HepG2 (cell line): ENCODE measurements around the gene DDX4. TPM values are rescaled to one million over a fixed set of nuclear protein-coding genes. Genes with fewer than 3 reads are reported as not detected.

ENCODE experiments used
- ATAC-seq: fragments of 200-7000 bp; cut with Tn5 transposase; 3 replicates; pipeline ENCODE4 v1.9.1; 2020; ENCODE audit warnings: mild to moderate bottlenecking, moderate library complexity
- BruUV-seq: library from RNA; stranded (reverse); fragments of 400-500 nt; replicated peaks from 2 replicates; lab custom pipeline; 2021; lab: Mats Ljungman, UMichigan
- CTCF ChIA-PET: fragments of 300-600 bp; formaldehyde crosslinking; extraction: SDS; loops from one replicate; lab custom pipeline; 2021; ENCODE audit warnings: low total read pairs, inconsistent platforms, low intra/inter-chr PET ratio; lab: Yijun Ruan, JAX
- POLR2A ChIA-PET: fragments of 350-600 bp; sonication (Branson Sonifier 250); formaldehyde crosslinking; loops from one replicate; lab custom pipeline; 2020; ENCODE audit warnings: antibody characterized with exemption, inconsistent platforms; lab: Yijun Ruan, JAX
- DNase-seq: peaks from one replicate; pipeline ENCODE4 v3.0.0-alpha.2; 2015; ENCODE audit warnings: low spot score
- FAIRE-seq: peaks from 3 replicates; lab custom pipeline; 2011; peaks lifted over from hg19 to GRCh38; lab: Jason Lieb, UNC
- H2AFZ ChIP-seq: one replicate; pipeline ENCODE4 v1.6.1; 2011; ENCODE audit warnings: low read length, inconsistent platforms
- H3K27ac ChIP-seq: fragments of 300-600 bp; 3 replicates; pipeline ENCODE4 v1.8.0; 2011; ENCODE audit warnings: mixed run types, mild to moderate bottlenecking, mixed read lengths, low read length, inconsistent platforms; ENCODE audit not compliant: insufficient read depth; ENCODE audit errors: extremely low read length
- H3K27me3 ChIP-seq, 2 experiments: fragments of 200-600 bp in 1 of 2; 2 replicates in 1 of 2; 3 replicates in 1 of 2; pipeline versions ENCODE4 v1.6.0 to v1.8.0; 2011; ENCODE audit warnings: low read length in 2 of 2, mild to moderate bottlenecking in 2 of 2, moderate library complexity in 2 of 2, inconsistent platforms in 1 of 2; ENCODE audit not compliant: insufficient read depth in 2 of 2, control insufficient read depth in 1 of 2
- H3K36me3 ChIP-seq, 2 experiments: fragments of 200-600 bp in 1 of 2; replicated peaks in 1 of 2; 2 replicates in 1 of 2; 3 replicates in 1 of 2; pipeline versions ENCODE4 v1.5.1 to v1.8.0; 2011; ENCODE audit warnings: low read length in 2 of 2, inconsistent platforms in 1 of 2; ENCODE audit not compliant: insufficient read depth in 2 of 2, control insufficient read depth in 1 of 2
- H3K4me1 ChIP-seq: 2 replicates; pipeline ENCODE4 v1.5.1; 2012; ENCODE audit warnings: low read length, inconsistent platforms; ENCODE audit not compliant: insufficient read depth
- H3K4me2 ChIP-seq: 2 replicates; pipeline ENCODE4 v1.6.0; 2011; ENCODE audit warnings: low read depth, low read length, inconsistent platforms
- H3K4me3 ChIP-seq, 3 experiments: fragments of 200-600 bp in 1 of 3; sonication (generic), shearing (Covaris generic) in 1 of 3; replicated peaks in 1 of 3; 2 replicates each; pipeline ENCODE4 v1.5.1; 2011 to 2016; ENCODE audit warnings: low read length in 3 of 3, inconsistent platforms in 2 of 3, low read depth in 2 of 3, mild to moderate bottlenecking in 2 of 3, control low read depth in 1 of 3, mixed read lengths in 1 of 3; ENCODE audit not compliant: insufficient read depth in 1 of 3
- H3K79me2 ChIP-seq: one replicate; pipeline ENCODE4 v1.6.1; 2011; ENCODE audit warnings: low read length, inconsistent platforms; ENCODE audit not compliant: insufficient read depth
- H3K9ac ChIP-seq: 2 replicates; pipeline ENCODE4 v1.6.0; 2011; ENCODE audit warnings: mild to moderate bottlenecking, low read depth, low read length, inconsistent platforms; ENCODE audit not compliant: insufficient read depth
- H3K9me3 ChIP-seq: 2 replicates; pipeline ENCODE4 v1.5.1; 2012; ENCODE audit warnings: mild to moderate bottlenecking, low read length
- H4K20me1 ChIP-seq: 2 replicates; pipeline ENCODE4 v1.6.0; 2011; ENCODE audit warnings: inconsistent platforms, mild to moderate bottlenecking, low read length, moderate library complexity; ENCODE audit not compliant: insufficient read depth
- DPF2 ChIP-seq: sonication (generic); formaldehyde crosslinking; IDR thresholded peaks from 2 replicates; pipeline ENCODE4 v1.4.0; 2020; ENCODE audit warnings: mild to moderate bottlenecking, low read depth, missing genetic modification reagents, borderline replicate concordance
- HOXA7 ChIP-seq: sonication (generic); formaldehyde crosslinking; IDR thresholded peaks from 2 replicates; pipeline ENCODE4 v1.8.1; 2022; ENCODE audit warnings: mild to moderate bottlenecking, missing genetic modification reagents, moderate library complexity
- IRF2 ChIP-seq: IDR thresholded peaks from 2 replicates; pipeline ENCODE4 v1.6.1; 2018; ENCODE audit warnings: missing genetic modification reagents, missing compliant biosample characterization
- MAFF ChIP-seq: IDR thresholded peaks from 2 replicates; pipeline ENCODE4 v1.6.1; 2011; ENCODE audit warnings: low read depth, low read length, improper control_type of control experiment
- MAFK ChIP-seq, 2 experiments: IDR thresholded peaks in 1 of 2; conservative IDR thresholded peaks in 1 of 2; 2 replicates each; pipeline ENCODE4 v1.6.1; 2011; ENCODE audit warnings: improper control_type of control experiment in 2 of 2, low read length in 2 of 2
- MTF2 ChIP-seq: sonication (generic); formaldehyde crosslinking; IDR thresholded peaks from 2 replicates; pipeline ENCODE4 v1.5.0; 2020; ENCODE audit warnings: missing genetic modification reagents, borderline replicate concordance
- SP2 ChIP-seq: sonication (generic); formaldehyde crosslinking; IDR thresholded peaks from 2 replicates; pipeline ENCODE4 v1.5.1; 2020; ENCODE audit warnings: mild to moderate bottlenecking, missing genetic modification reagents
- TEAD2 ChIP-seq: sonication (generic); formaldehyde crosslinking; IDR thresholded peaks from 2 replicates; pipeline ENCODE4 v1.9.0; 2021; ENCODE audit warnings: missing genetic modification reagents
- ZFP62 ChIP-seq: sonication (generic); formaldehyde crosslinking; IDR thresholded peaks from 2 replicates; pipeline ENCODE4 v1.4.0; 2020; ENCODE audit warnings: missing genetic modification reagents
- ZMYM3 ChIP-seq: sonication (generic); formaldehyde crosslinking; IDR thresholded peaks from 2 replicates; pipeline ENCODE4 v1.5.1; 2020; ENCODE audit warnings: mild to moderate bottlenecking, missing genetic modification reagents
- ZNF383 ChIP-seq: sonication (generic); formaldehyde crosslinking; IDR thresholded peaks from 2 replicates; pipeline ENCODE4 v1.4.0; 2020; ENCODE audit warnings: missing genetic modification reagents, mild to moderate bottlenecking, borderline replicate concordance
- ZNF607 ChIP-seq: sonication (generic); formaldehyde crosslinking; IDR thresholded peaks from 2 replicates; pipeline ENCODE4 v1.5.1; 2020; ENCODE audit warnings: missing genetic modification reagents, mild to moderate bottlenecking, borderline replicate concordance
- ZNF761 ChIP-seq: sonication (generic); formaldehyde crosslinking; conservative IDR thresholded peaks from 2 replicates; pipeline ENCODE4 v1.4.0; 2020; ENCODE audit warnings: mild to moderate bottlenecking, missing genetic modification reagents
- WGBS: methylation state at CpG from one replicate; pipeline ENCODE4 v1.1.6; 2017; ENCODE audit warnings: low lambda C conversion rate; 5-methylcytosine and 5-hydroxymethylcytosine counted together
- in situ Hi-C: cut with HindIII; loops from 2 replicates; pipeline ENCODE4 v1.10.0; 2017; ENCODE audit warnings: low pct_unique_long_range_greater_than_20kb; ENCODE audit not compliant: extremely low pct_ligation_motif_present
- intact Hi-C: fragments of 100-400 bp; cut with micrococcal nuclease; formaldehyde crosslinking; loops from one replicate; pipeline ENCODE4 v1.10.0; 2022; ENCODE audit not compliant: unreplicated experiment
- polyA plus RNA-seq, 8 experiments: library from polyadenylated mRNA; depleted of rRNA in 3 of 8; stranded (reverse) in 7 of 8; unstranded in 1 of 8; fragments of >200 nt; fragmentation: Illumina TruSeq in 4 of 8; extraction: Trizol in 4 of 8; gene quantifications; 2 replicates each; pipeline versions ENCODE4 v1.2.1 to v1.2.3, GENCODE V29; 2011 to 2016; ENCODE audit warnings: low read depth in 4 of 8, missing spikeins in 1 of 8, mixed read lengths in 1 of 8; ENCODE audit not compliant: insufficient read depth in 1 of 8
- total RNA-seq, 5 experiments: library from RNA; depleted of rRNA; stranded (reverse); fragments of >200 nt; fragmentation: Illumina TruSeq; extraction: Trizol; gene quantifications; 2 replicates each; pipeline ENCODE4 v1.2.3, GENCODE V29; 2016; ENCODE audit warnings: low read depth in 1 of 5

Gene DDX4
- total and polyA plus RNA-seq, 2 of the 13 experiments (the other 11 are each of a cell fraction or from before 2014, with no cell fraction given), result 0.05 TPM; not detected in 1

GRCh38 chr5:55747778-55748318 lies 10.0 kb downstream of the DDX4 start:
- in situ Hi-C loops, result no loop called here
- no peak overlapping the region for H3K4me3 ChIP-seq
- no peak overlapping the region for H3K27ac ChIP-seq
- BruUV-seq, result no TSS peak
- ChIA-PET CTCF (no interaction called here), POLR2A (no interaction called here)
- H3K36me3 ChIP-seq, result no peaks in the 10 kb centered on the region
- H2AFZ ChIP-seq, result no peak overlapping the region
- H3K79me2 ChIP-seq, result no peaks in the 10 kb centered on the region
- ATAC-seq (no peak), FAIRE-seq (no peak), DNase-seq (no peak)
- H3K9ac ChIP-seq, result no peak overlapping the region
- no peak overlapping the region for H3K4me2 ChIP-seq
- 0 out of 5 replicates have a peak, but pooled peaks cover 0 to 5% of the 10 kb centered on the region in 2 experiments for H3K27me3 ChIP-seq
- intact Hi-C loops, result no loop called here
- no peaks in the 10 kb centered on the region for H3K4me1 ChIP-seq
- peak; percentile 25; the same call in 1 of the 2 replicates for TF ChIP-seq MAFF
- TF ChIP-seq MAFK (conservative IDR thresholded peaks at IDR 0.05 in 1 of 2, IDR thresholded peaks at IDR 0.05 in 1 of 2; ENCODE audit: low read length in 2 of 2), result peak; percentile 29 to 52; a peak in 3 of 4 replicates
- no peak for TF ChIP-seq DPF2
- 2% methylated on average over 2 of the region's 2 CpGs for WGBS
- no peaks in the 10 kb centered on the region for H3K9me3 ChIP-seq
- H4K20me1 ChIP-seq, result no peaks in the 10 kb centered on the region

GRCh38 chr5:55749387-55749786 lies 11.5 kb downstream of the DDX4 start:
- POLR2A ChIA-PET, result no interaction called here
- Histone ChIP-seq H3K9me3 (no peaks in the 10 kb centered on the region), H3K27me3 (0 out of 5 replicates have a peak, but pooled peaks cover 0 to 5% of the 10 kb centered on the region in 2 experiments), H4K20me1 (no peaks in the 10 kb centered on the region)
- no TSS peak for BruUV-seq
- FAIRE-seq, result no peak
- no peak for TF ChIP-seq ZMYM3 (CRISPR knock-in tag)
- TF ChIP-seq ZNF607 (CRISPR knock-in tag), result no peak
- TF ChIP-seq ZFP62 (CRISPR knock-in tag), result no peak
- no peak for TF ChIP-seq ZNF383 (CRISPR knock-in tag)
- no peak for TF ChIP-seq SP2 (CRISPR knock-in tag)
- no peak for TF ChIP-seq MTF2 (CRISPR knock-in tag)
- no peak for TF ChIP-seq ZNF761 (CRISPR knock-in tag)
- TF ChIP-seq IRF2 (CRISPR knock-in tag), result no peak
- no peak for TF ChIP-seq HOXA7 (CRISPR knock-in tag)
- TF ChIP-seq TEAD2, result no peak
- TF ChIP-seq, all 625 proteins: peak for 0
- no peaks in the 10 kb centered on the region for H3K4me1 ChIP-seq
- in situ Hi-C loops, result no loop called here
- H3K36me3 ChIP-seq, result no peaks in the 10 kb centered on the region
- no peak for DNase-seq
- CTCF ChIA-PET, result no interaction called here
- no peak overlapping the region for H3K27ac ChIP-seq
- no peak overlapping the region for H2AFZ ChIP-seq
- no peak overlapping the region for H3K9ac ChIP-seq
- no peak overlapping the region for H3K4me3 ChIP-seq
- H3K79me2 ChIP-seq, result no peaks in the 10 kb centered on the region
- 45% methylated on average over 2 of the region's 2 CpGs for WGBS
- ATAC-seq, result no peak
- intact Hi-C loops, result no loop called here
- no peak overlapping the region for H3K4me2 ChIP-seq
